IPS-18c (cell line): ENCODE results near the gene GJC2.
A peak's percentile ranks its signal among the peaks of the same experiment; 100 is the strongest.
"Not testable (repeated sequence)": the region's sequence is repeated elsewhere in the genome, so short reads cannot be mapped to it uniquely, and the experiment has no call there.

Experiments used
- H3K4me3 ChIP-seq: 2 replicates; pipeline ENCODE4 v1.7.0; 2013; ENCODE audit warnings: low read depth, mild to moderate bottlenecking, low read length, moderate library complexity; ENCODE audit not compliant: insufficient read depth
- H3K9me3 ChIP-seq: one replicate; pipeline ENCODE4 v1.6.1; 2013; ENCODE audit warnings: mild to moderate bottlenecking, low read length, moderate library complexity; ENCODE audit not compliant: control insufficient read depth, insufficient read depth

GJC2 gene

DNA sequence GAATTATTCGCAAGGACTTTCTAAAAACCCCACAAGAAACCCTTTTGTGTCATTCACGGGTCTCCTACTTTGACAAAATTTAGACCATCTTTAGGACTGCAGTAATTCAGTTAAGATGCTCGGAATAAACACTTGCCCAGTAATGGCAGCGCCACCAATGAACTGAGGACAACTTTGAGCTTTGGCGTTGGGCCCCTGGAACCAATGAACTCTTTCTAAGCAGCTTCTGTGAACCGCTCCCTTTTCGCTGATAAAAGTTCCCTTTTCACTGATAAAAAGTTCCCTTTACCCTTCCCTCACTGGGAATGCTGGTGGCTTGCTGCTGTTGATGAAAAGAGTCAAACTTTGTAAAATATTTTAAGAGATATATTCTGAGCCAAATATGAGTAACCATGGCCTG, 39.2 kb upstream of the GJC2 start:
- Histone ChIP-seq H3K9me3 (no peaks in the 10 kb centered on the region), H3K4me3 (no peak overlapping the region)

DNA sequence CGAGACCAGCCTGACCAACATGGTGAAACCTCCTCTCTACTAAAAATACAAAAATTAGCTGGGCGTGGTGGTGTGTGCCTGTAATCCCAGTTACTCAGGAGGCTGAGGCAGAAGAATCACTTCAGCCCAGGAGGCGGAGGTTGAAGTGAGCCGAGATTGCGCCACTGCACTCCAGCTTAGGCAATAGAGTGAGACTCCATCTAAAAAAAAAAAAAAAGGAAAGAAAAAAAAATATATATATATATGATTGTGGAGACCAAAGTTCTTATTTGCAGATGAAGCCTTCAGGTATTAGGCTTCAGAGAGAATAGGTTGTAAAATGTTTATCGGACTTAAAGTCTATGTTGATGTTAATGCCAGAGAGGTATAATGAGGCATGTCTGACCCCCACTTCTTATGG, 38.4 kb upstream of the GJC2 start:
- not testable (repeated sequence) for H3K4me3 ChIP-seq, H3K9me3 ChIP-seq

DNA sequence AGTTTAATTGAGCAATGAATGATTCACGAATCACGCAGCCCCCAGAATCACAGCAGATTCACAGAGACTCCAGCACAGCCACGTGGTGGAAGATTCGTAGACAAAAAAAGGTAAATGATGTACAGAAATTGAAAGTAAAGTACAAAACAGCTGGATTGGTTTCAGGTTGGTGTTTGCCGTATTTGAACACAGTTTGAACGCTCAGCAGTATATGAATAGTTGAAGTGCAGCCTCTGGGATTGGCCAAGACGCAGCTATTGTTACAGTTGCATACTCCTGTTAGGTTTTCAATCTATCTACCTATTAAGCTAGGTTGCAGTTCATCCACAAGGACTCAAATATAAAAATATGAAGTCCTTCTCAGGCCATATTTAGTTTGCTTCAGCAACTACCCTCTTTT, 37.6 kb upstream of the GJC2 start:
- Histone ChIP-seq H3K4me3 (no peak overlapping the region), H3K9me3 (peaks cover 3% of the 10 kb centered on the region)

DNA sequence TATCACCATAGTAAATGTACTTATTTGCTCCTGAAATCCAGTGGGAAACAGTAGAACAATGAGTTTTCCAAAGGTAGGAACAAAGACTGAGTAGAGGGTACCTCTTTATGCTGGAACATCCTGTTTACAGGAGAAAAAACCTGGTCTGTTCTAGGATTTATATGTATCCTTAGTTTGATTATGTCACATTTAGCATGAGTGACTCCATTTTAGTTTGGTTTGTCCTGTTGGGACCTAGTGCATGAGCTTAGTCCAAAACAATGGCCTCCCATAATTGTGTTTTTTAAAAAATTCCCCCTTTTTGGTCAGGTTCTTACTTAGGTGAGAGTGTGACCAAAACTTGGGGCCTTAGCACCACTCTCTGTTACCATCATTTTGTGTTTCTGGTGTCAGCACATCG, 37.1 kb upstream of the GJC2 start:
- Histone ChIP-seq H3K9me3 (peaks cover 3% of the 10 kb centered on the region), H3K4me3 (no peak overlapping the region)

DNA sequence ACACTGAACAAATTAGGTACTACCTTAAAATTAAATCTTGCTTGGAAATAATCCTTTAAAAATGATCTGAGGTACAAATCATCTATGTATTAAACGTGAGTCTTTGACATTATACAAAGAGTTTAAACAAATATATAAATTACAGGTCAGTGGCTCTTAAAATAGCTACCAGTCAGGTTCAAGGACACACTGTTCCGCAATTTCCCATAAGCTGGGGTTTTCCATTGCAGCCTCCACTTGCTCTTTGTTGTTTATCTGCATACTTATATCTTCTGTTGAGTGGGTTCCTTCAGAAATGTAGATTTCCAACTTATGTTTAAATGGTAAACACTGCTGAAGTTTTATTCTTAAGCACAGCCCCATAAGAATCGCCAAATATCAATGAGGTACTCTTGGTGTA, 34.9 kb upstream of the GJC2 start:
- peaks cover 10% of the 10 kb centered on the region for H3K9me3 ChIP-seq

DNA sequence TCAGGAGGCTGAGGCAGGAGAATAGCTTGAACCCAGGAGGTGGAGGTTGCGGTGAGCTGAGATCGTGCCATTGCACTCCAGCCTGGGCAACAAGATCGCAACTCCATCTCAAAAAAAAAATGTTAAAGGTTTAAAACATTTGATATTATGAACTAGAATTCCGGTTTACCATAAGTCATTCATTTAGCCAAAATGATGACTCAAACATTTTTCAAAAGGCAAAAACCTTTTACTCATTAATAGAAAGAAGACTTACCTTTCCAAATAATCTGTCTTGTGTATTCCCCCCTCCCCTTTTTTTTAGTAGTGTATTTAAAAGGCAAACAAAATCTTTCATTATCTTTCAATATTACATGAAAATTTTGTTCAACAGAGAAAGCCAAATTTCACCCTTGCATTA, 32.4 kb upstream of the GJC2 start:
- H3K9me3 ChIP-seq, result peaks cover 13% of the 10 kb centered on the region

More for the DNA sequence above, 34.9 kb upstream of the GJC2 start:
- no peak overlapping the region for H3K4me3 ChIP-seq

DNA sequence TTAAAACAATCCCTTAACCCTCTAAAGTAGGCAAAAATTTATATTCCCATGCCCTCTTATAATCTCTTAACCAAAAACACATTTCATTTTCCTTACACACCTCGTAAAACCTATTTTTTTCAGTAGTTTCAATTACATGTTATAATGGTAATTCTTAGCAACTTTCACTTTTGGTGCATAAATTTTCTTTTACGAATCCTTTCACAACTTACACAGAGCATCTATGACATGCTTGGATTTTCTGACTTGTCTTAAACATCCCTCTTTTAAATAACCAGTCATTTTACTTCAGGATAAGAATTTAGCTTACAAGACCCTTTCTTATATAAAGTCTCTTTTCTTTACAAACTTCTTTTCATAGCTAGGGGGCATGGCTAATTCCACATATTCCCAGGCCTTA, 31.7 kb upstream of the GJC2 start:
- Histone ChIP-seq H3K4me3 (no peak overlapping the region), H3K9me3 (peaks cover 13% of the 10 kb centered on the region)

More for the DNA sequence above, 32.4 kb upstream of the GJC2 start:
- H3K4me3 ChIP-seq, result no peak overlapping the region

DNA sequence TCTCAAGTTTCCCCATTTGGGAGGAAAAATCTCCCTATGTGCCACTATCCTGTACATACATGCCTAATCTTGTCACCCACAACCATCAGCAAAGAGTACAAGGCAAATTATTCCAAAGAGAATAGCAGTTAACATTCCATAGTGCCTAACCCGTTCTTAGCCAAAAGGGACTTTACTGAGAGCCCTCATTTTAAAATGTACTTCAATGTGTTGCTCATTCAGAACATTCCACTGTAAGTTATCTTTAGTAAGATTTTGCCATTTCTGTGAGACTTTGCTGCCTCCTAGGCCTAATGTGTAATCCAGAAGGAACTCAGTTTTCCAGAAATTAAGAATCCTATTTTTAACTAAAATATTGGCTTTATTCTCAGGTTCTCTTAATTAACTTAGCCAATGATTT, 29.4 kb upstream of the GJC2 start:
- H3K4me3 ChIP-seq, result no peak overlapping the region
- peaks cover 13% of the 10 kb centered on the region for H3K9me3 ChIP-seq

DNA sequence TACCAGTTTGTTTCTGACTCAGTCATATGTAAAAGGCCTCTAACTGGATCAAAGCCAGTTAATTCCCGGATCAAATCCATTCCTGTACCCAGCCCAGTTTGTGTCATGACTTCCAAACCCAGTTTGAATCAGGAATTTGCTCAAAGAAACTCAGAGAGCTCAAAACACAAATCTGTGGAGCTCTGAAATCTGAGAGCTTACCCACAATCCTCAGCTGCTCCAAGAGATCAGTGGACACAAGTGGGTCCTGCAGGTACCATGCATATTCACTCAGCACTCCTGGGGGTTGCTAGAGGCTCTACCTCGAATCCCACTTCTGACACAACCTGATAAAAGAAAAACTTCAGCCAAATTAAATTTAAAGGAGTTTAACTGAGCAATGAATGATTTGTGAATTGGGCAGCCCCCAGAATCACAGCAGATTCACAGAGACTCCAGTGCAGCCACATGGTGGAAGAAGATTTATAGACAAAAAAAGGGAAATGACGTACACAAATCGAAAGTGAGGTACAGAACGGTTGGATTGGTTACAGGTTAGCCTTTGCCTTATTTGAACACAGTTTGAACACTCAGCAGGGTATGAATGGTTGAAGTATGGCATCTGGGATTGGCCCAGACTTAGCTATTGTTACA, 28.8 kb upstream of the GJC2 start:
- no peak overlapping the region for H3K4me3 ChIP-seq

DNA sequence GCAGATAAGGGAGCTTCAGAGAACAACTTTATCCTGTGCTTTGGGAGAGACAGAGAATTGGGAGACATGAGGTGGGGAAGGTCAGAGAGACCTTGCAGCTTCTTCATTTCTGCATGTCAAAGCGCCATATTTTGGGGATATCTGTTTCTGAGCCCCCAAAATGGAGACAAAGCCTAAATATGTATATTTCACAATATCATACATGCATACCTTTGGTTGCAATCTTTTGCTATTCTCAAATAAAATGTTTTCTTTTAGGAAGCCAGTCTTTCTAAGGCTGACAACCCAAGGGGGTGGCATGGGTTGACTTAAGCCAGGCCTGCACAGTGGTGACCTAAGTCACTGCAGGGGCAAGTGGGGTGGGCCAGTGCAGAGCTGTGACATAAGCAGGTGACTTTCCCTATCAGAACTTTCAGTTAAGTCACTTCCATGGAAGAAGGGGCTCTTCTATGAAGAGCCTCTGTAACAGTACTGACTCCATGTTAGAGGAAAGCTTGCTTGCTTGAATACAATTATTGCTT, 26.7 kb upstream of the GJC2 start:
- no peak overlapping the region for H3K4me3 ChIP-seq

More for the DNA sequence above, 28.8 kb upstream of the GJC2 start:
- peaks cover 13% of the 10 kb centered on the region for H3K9me3 ChIP-seq

DNA sequence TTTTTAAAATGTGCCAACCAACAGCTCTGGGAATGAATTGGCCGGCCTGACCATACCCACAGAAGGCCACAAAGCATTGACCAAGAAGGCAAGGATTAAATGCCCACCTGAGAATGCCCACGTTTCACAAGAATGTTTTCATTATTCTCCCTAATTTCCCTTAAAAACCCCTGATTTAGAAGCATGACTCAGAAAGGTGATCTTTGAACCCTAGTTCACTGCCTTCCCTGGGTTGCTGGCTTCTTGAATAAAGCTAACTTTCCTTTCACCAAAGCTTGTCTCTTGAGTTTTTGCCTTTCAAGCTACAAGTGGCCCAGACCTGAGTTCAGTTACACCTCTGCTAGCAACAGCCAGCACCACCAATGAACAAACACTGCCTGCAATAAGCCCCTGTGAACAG, 26.2 kb upstream of the GJC2 start:
- no peak overlapping the region for H3K4me3 ChIP-seq
- peaks cover 9% of the 10 kb centered on the region for H3K9me3 ChIP-seq

More for the DNA sequence above, 26.7 kb upstream of the GJC2 start:
- peaks cover 10% of the 10 kb centered on the region for H3K9me3 ChIP-seq

DNA sequence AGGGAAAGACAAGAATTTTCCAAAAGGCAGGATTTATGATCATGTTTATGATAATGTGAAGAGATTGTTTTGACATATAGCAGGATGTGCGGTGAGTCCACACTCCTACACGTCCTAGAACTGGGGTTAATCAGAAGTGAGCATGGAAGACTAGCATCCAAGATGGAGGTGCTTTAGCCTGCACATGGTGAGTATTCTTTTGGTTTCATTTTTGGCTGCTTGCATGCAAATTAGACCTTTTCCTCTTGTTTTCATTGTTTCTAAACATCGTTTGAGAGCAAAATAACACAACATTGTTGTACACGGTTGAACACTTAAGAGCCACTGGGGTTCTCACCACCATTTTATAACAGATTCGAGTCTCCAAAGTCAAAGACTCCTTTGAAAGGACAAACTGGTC, 24.5 kb upstream of the GJC2 start:
- Histone ChIP-seq H3K9me3 (no peaks in the 10 kb centered on the region), H3K4me3 (no peak overlapping the region)

DNA sequence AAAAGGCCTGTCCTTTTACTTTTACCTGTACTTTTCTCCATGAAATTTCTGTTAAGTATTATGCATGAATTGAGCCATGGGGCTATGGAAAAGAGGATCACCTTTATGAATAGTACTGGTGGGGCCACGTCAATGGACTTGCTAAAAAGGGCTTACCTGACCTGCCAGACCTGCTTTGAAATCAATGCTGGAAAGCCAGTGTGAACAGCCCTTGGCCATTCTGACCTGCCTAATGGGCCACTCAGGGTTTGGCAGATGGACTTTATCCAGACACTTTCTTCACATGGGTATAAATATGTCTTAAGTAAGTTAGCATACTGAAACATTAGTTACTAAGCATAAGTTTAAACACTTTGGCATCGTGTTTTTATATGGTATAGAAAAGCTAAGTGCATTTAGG, 18.0 kb upstream of the GJC2 start:
- Histone ChIP-seq H3K4me3 (no peak overlapping the region), H3K9me3 (no peaks in the 10 kb centered on the region)

DNA sequence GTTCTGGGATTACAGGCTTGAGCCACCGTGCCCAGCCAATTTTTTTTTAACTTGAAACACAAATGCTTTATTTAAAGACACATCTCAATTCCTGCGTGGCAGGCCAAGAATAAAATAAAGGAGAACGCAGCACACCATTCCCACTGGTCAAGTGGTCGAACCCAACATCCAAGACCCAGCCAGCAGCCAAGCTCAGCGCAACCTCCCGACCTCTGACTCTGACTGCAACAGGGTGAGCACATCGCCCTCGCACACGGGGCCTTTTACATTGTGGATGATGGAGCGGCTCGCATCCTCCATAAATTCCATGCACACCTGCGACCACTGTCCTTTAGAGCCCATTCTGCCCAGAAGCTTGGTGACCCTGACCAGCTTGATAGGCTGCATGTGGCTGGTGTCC, 15.1 kb upstream of the GJC2 start:
- Histone ChIP-seq H3K9me3 (no peaks in the 10 kb centered on the region), H3K4me3 (no peak overlapping the region)

DNA sequence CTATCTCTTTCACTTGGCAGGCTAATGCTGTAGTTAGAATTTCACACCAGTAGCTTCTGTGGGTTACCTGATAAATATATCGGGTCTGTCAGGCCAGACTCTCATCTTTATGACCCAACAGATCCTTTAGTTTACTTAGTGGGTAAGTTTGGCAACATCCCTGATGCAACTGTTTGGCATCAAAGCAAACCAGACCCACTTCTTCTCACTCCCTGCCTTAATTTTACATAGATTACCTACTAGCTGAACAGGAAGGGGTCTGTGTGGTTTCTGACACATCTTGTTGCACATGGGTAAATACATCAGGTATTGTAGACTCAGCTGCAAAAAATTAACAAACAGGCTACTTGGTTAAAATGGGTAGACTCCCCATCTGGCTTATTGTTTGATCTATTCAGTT, 12.8 kb upstream of the GJC2 start:
- Histone ChIP-seq H3K4me3 (no peak overlapping the region), H3K9me3 (no peaks in the 10 kb centered on the region)

DNA sequence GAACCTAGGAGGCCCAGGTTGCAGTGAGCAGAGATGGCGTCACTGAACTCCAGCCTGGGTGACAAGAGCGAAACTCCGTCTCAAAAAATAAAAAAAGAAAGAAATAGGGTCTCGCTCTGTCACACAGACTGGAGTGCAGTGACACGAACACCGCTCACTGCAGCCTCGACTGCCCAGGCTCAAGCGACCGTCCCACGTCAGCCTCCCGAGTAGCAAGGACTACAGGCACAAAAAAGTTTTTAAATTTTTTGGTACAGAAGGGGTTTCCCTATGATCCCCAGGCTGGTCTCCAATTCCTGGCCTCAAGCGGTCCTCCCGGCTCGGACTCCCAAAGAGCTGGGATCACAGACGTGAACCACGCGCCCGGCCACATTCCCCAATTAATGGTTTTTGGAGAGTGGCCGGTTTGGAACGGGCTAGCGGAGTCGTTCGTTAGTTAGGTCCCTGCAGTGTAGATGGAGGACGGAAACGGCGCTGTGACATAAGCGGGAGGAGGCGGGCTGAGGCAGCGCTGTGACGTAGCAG, 10.3 kb upstream of the GJC2 start:
- Histone ChIP-seq H3K4me3 (peak overlapping the region; percentile 93), H3K9me3 (no peaks in the 10 kb centered on the region)

DNA sequence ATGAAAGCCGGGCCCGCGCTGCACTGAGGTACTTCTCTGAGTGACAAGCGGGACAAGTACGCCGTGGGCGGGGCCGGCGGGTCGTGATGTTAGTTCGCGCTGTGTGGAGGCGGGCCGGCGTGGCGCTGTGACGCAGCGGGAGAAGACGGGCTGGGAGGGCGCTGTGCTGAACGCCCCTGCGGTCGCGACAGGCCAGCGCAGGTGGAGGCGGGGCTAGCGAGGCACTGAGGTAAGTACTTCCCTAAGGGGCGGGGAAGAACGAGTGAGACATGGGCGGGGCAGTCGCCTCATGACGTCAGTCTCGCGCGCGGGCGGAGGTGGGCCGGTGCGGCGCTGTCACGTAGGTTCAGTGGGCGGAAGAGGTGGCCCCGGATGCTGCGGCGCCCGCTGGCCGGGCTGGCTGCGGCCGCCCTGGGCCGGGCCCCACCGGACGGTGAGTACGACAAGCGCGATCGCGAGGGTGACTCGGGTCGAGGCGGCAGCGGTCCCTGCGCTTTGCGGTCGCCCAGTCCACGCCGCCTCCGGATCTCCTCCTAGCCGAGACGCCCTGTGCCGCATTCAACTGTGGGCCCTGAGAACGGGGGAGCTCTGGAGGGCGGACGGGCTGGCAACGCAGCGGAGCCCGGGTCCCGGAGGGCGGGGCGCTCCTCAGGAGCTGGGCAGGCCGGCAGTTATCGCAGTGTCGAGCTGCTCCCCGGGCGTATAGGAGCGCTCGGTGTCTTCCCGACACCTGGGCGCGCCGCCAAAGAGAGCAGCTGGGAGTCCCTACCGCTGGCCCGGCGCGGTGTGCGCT, 9.6 kb upstream of the GJC2 start, which contains the start of gene GUK1:
Gene GUK1, plus strand, starts transcription at position 349 of the 793 bp plus-strand sequence. Its CDS starts 24 bp downstream, at position 373.
- peak within 1 kb of the TSS; percentile 93 for H3K4me3 ChIP-seq
- H3K9me3 ChIP-seq, result no peaks in the 10 kb centered on the region

DNA sequence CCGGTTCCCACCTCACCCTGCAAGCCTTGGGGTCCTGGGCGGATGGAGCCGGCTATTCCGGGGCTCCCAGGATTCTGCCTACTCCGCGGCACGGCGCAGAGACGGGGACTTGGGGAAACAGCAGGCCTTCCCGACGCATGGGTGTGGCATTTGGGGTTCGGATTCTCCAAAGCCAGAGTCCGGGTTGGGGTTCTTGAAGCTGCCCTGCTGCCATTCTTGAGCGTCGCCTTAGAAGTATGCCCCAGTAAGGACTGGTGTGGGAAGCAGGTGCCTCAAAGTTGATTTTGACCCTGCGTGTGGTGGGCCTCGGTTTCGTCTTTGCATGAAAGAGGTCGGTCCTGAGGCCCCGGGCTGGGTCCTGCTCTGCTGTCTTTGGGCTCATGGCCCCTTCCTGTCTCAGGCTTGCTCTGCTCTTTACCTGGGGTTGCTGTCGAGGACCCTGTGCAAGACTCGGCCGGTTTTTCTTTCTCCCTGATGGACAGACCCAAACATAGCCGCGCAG, 9.0 kb upstream of the GJC2 start:
- Histone ChIP-seq H3K9me3 (no peaks in the 10 kb centered on the region), H3K4me3 (peak overlapping the region; percentile 93)
